HG02610 (cell line): ENCODE data around the gene LIN52.
A peak's percentile ranks its signal among the peaks of the same experiment; 100 is the strongest.

Experiments used
- ATAC-seq: cut with Tn5 transposase; IDR thresholded peaks from one replicate; pipeline ENCODE4 v1.9.1; 2021; ENCODE audit warnings: mild to moderate bottlenecking, moderate library complexity; ENCODE audit not compliant: unreplicated experiment

LIN52 gene

DNA sequence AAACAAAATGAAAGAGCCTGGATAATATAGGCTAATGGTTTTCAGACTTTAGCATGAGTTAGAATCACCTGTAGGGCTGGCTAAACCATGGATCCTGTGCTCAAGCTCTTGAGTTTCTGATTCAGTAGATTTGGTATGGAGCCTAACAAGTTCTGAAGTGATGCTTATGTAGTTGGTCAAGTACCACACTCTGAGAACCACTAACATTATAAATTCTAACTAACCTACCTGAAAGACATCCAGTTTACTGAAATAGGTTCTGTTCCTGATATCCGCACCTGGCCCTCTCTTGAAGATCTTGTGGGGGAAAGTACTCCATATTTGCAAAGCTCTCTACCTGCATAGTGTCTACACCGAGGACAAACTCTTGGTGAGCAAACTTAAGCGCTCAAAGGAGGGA, 95.1 kb downstream of the LIN52 start:
- ATAC-seq: no peak

DNA sequence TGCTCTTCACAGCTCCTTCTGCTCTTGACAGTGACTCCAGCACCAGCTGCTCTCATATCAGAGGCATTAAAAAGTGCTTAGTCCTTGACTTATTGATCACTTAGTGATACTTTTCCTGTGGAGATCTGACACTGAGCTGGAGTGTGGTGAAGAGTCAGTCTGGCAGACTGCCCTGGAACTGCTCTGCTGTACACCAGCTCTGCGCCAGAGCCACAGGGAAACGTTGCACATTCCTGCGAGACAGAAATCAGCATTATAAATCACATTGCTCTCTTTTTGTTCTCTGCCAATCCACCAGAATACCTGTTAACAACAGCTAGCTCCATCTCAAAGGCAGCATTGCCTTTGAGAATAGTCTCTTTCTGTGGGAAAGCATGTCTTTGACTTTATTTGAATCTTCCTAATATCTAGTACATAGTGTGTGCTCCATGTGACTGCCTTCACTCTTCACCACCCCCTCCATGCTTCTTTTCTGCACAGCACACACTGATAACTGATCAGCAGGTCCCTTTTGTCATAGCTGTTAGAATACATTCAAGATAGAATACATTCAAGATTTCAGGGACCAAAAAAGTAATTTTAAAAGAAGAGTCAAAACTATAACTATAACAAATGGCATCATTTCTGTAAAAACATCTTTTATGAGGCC, 106.3 kb downstream of the LIN52 start:
- ATAC-seq: no peak

DNA sequence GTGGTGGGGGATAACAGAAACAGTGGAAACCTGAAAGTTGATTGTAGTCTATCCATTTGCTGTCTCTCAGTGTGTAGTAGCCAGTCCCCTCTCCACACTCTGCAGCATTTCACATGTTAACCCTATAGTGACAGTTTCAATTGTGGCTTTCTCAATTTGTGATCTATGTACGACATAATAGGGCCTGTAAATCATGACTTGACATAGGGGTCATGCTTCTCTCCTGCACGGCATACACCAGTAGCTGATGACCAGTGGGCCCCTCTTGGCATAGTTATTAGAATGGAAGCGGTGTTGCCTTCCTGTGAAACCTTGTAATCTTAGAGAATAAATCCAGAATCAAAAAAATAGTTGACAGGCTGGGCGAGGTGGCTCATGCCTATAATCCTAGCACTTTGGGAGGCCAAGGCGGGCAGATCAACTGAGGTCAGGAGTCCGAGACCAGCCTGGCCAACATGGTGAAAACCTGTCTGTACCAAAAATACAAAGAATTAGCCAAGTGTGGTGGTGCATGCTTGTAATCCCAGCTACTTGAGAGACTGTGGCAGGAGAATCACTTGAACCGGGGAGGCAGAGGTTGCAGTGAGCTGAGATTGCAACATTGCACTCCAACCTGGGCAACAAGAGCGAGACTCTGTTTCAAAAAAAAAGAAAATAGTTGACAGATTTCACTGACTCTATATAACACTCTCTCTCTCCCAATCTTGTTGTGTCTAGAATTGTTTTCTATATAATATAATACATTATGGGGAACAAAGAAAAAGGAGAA, 109.9 kb downstream of the LIN52 start:
- no peak for ATAC-seq

DNA sequence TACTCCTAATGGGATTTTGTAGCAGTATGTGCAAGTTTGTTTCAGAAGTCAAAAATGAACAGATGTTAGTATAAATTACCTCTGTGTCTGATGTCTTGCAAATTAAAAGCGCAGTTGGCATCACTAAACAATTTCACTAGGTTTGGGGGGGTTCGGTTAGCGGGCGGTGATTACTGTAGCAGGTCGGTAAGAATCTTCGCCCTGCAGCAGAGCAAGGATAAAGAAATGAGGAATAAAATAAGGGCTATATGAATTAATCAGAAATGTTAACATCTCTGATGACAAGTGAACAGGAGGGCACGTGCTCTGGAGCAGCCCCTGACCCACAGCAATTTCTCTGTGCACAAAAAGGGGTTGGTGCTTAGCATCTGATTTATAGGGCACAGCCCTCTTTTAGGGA, 110.9 kb downstream of the LIN52 start:
- no peak for ATAC-seq

DNA sequence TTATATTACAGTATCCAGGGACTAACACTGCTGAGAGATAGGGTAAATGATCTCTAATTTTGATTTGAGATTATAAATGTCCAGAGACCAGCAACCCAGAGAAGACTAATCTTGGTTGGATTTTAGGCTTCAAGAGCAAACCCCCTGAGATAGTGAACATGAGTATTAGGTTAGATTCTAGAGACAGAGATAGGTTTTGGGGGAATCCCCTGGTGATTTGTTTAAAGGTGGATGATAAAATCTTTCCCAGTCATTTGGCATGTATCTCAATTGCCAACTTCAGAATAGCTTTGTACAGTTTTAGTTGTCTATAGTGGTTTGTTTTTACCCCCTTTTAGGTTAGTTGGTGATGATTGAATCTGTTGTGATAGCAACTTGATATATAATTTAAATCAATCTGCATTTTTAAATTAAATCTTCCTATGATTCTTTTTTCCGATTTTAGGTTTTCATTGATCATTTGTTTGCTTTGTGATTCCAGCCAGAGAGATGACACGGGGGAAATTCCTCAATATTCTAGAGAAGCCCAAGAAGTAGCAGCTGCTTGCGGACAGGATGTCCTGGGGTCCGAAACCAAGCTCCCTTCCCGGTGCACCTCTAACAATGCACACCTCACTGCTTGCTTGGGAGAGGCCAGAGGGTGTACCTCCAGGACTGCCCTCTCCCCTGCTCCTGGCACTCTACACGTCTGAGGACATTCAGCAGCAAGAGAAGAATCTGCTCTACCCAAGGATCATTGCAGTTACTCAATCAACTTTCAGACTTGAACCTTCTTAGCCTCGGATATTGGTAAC, 113.9 kb downstream of the LIN52 start:
- no peak for ATAC-seq

DNA sequence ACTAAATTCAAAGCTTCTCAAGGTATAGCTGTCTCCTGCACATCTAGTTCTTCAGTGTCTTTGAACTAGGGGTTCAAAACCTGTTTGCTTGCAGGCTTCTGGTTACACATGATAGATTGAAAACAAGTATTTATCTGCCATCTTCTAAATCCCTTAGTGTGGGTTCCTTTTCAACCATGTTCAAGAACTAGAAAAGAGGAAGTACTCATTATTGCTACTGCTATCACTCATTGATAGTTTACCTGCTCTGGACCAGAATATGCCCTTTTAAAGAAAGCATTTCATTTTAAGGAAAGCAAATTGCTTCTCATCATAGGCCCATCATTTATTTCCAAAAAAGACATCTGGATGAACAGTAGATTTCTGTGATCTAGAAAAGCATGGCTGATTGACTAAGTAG, 117.4 kb downstream of the LIN52 start:
- no peak for ATAC-seq

DNA sequence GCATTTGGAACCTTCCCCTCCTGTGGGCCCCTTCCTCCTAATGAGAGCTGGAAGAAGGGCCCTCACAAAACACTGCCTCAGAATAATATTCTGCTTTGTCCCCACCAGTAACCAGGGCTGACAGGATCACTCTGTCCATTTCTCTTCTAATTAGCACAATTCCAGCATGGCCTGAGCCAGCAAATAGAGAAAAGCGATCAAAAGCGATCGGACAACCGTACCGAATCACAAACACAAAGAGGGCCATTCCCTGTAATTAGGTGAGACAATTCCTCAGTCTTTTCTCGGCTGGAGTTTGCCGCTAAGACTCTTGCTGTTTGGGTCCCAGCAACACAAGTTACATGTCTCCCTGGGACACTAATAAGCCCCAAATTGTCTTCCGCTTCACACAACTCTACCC, 118.9 kb downstream of the LIN52 start:
- ATAC-seq: no peak

DNA sequence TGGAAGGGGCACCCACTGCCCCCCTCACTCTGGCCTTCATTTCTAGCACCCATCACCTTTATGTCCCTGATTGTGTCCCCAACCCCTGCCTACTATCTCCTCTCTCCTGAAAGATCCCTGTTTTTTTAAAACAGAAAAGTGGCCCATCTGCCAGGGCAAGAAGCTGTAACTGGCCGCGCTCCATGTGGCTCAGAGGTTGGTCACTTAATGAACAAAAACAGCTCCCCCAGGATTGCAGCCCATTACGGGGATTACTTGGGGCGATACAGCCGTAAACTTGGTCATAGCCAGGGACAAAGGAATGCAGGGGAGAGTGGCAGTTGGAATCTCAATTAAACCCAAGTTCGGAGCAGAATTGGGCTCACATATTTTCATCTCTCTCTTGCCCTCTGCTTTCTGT, 119.7 kb downstream of the LIN52 start:
- no peak for ATAC-seq

DNA sequence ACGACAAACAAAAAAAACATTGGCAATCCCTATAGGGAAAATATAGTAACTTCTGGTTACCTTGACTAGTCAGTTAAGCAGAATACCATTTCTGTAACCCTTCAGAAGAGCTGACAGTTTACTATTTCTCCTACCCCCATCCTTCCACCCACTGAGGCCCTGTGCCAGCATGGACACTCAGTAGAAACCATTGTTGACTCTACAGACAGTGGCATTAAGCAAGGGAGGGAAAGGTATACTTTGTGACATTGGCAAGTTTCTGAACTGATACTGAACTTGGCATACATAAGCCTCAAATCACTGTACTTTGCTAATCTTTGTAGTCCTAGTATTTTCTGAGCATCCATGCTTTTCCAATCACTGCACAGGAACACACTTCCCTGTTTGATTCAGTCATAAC, 121.1 kb downstream of the LIN52 start:
- ATAC-seq: no peak

DNA sequence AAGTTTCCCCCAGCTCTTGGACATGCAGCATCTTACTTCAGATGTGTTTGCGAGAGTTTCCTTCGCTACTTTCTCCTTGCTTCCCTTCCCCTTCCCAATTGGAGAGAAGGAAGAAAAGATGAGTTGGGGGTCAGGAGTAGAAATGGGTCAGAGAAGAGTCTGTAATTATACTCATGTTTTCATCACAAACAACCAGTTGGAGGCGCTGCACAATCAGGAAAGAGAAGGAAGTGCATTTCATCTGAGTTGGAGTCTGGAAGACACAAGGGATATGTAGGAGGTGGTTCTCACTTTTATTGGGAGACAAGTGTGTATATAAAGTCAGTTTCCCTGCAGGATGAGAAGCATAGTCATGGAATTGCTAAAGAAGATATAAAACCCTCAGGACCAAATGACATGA, 123.2 kb downstream of the LIN52 start:
- ATAC-seq: no peak

DNA sequence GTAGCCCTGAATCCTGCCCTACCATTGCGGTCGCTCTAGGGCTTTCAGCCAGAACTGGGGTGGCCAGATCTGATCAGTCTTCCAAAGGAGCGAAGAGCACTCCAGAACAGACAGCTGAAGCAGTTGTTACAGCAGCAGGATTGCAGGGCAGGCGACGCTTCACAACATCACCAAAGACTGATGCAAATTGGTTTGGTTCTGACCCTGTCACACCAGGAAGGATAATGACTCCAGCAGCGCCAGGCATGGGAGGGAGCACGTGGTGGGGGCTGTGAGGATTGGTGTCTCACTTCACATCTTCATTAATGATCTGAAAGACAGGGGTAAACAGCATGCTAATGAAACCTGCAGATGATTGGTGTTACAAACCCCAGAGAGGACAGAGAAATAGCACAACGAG, 123.9 kb downstream of the LIN52 start:
- no peak for ATAC-seq

DNA sequence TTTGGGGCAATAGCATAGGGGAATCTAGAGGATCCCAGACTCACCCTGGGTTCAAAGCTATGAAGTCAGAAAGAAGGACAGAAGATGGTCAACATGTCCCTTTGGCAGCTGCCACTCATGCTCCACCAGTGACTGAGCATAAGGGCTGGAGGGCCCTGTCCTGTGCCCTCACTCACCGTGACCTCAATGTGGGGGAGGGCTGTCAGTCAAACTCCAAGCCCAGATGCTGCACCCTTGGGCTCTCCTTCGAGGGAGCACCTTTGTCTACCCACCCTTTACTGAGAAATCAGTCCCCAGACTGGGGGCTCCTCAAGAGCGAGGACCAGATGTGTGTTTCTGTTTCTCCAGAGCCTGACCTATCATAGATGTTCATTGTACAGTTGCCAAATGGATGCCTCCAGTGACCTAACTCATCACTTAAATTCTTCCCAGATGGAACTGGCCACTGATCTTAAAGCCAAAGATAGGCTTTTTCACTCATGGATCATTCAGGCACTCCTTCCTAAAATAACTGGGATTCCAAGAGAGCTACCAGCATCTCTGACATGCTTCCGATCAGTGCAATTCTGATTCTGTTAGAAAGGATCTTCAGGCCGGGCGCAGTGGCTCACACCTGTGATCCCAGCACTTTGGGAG, 127.3 kb downstream of the LIN52 start:
- ATAC-seq: no peak

DNA sequence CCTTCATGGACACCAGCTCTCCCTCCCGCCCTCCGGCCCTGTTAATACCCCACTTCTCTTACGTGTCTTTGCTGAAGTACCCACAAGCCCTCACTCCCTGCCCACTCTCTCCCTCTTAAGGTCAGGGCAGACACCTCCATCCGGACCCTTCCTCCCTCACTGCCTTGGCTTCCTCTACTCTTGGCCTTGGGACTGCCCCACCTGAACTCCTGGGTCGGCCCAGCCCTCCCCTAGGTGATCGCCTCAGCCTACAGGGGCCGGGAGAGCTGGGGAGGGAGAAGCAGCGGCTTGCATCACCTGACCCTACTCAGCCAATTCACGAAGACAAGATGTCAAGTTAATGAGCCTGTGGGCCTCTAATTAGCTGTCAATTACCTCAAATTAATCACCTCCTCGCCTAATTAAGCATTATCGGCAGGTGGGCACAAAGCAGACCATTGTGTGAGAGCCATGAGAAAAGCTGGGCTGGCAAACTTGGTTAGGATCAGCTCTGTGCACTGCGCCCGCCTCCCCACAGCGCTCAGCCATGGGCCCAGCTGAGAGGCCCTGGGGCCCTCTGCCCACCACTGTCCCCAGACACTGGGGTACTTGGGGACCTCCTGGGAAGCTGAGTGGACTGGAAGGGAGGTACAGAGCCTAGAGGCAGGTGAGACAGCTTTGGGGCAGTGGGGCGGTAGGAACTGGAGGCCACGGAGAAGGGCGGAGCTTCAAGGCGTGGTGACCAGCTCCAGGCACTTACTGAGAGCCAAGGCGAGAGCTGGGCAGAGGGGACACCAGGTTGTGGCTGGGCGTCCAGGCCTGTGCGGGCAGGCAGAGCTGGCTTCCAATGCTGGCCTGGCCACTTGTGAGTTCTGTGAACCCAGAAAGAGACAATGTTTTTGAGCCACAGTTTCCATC, 129.4 kb downstream of the LIN52 start:
- ATAC-seq: no peak

DNA sequence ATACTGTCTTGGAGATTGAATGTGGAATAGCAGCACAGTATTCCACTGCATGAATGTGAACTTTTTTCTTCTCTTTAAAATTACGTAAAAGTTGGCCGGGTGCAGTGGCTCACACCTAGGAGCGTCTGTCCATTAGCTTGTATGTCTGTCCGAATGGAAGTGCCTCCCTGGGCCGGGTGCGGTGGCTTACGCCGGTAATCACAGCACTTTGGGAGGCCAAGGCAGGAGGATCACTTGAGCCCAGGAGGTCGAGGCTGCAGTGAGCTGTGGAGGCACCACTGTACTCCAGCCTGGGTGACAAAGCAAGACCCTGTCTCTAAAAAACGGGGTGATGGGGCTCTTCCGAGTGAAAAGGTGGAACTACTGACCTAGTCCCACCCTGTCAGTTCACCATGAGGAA, 131.9 kb downstream of the LIN52 start:
- ATAC-seq: no peak

DNA sequence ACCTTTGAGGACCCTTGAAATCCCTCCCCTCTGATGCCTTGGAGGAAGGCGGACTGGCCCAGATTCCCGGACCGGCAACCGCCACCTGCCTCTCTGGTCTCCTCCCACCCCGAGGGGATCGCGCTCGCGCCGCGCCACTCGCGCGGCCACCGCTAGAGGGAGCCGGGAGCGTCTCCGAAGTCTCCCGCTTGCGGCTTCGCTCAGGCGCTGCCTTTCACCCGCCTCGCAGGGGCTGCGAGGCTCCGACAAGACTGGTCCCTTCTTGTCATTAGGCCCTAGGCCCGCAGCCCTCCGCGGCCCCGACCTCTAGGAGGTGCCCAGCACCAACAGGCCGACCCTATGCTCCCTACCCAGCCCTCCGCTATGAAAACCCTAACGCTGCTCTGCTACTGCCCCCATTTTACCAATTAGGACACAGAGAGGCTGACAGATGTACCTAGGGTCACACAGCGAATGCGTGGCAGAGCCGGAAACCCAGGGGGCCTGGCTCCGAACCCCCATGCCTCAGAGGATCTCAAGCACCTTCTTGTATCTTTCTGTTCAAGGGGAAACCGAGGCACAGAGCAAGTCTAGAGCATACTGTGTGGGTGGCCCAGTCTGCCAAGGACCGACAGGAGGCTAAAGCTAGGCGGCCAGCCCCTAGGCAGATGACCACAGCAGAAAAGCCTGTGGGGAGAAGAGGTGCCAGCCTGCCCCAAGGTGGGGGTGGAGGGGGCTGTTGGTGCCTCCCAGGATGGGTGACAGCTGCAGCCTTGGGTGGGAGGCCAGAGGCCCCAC, 133.1 kb downstream of the LIN52 start:
- peak; percentile 69 for ATAC-seq

DNA sequence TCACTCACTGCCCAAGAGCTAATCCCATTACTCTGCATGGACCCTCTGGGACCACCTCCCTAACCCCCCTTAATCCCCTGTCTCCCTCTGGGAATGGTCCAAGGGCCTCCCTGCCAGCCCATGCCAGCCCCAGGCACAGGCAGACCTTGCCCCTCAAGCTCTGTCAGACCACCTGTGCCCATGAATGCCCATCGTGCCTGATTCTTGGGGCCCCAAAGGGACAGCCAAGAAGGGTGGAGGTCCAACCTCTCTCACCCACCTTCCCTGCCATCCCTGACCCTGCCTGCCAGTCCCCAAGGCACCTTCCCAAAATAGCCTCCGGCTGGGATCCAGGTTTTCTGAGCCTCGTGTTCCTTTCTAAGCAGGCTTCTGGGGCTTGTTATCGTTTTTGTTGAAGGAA, 133.7 kb downstream of the LIN52 start:
- no peak for ATAC-seq

DNA sequence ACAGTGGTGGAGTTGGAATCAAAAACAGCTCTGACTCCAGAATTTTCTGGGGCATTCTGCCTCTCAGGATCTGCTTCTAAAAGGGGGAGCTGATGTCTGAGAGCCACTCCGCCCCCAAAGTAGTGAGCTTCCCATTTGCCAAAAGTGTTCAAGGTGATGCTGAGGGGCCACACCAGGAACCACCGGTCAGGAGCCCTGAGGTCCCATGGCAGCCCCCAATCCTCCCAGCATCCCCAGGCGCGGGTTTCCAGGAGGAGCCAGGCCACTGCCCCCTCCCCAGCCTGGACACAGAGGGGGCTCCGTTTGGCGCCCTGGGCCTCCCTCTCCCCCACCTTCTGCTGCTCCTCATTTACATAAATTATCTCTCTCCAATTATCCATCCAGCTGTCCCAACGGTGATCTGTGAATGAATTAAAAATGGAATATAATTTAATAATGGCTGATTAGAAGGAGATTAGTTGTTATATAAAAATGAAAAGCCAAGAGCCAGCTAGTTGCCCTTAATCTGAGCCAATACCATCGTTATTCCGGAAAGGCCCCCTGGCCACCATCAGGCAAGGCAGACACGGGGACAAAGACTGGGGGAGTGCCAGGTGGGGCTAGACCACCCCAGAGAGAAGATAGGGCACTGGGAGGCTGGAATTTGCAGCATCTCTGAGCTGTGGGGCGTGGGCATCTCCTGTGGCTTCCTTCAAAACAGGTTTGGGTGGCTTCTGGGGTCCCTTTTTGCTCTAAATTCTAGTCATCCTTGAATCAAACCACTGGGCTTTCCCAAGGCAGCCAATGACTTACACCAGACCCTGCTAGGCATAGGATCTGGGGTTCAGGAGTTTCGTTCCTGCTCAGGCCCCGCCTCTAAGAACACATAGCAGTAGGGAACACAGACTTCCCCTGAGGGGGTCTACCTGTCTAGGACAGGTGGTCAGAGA, 134.8 kb downstream of the LIN52 start:
- no peak for ATAC-seq

DNA sequence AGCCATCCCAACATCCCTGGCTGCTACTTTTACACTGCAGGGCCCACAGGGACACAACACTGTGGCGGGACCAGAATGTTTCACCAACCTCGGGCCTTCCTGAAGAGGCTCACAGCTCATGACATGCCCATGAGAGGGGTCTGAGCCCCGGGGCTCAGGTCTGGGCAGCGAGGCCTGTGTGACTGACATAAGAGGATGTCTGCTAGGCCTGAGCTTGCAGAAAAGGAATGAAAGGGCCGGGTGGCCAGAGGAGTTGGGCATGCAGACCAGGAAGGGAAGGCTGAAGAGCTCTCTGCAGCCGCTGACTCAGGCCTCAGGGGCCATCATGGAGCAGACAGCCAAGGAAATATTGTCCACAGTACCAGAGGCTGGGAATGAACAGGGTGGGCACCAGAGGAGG, 136.2 kb downstream of the LIN52 start:
- no peak for ATAC-seq

DNA sequence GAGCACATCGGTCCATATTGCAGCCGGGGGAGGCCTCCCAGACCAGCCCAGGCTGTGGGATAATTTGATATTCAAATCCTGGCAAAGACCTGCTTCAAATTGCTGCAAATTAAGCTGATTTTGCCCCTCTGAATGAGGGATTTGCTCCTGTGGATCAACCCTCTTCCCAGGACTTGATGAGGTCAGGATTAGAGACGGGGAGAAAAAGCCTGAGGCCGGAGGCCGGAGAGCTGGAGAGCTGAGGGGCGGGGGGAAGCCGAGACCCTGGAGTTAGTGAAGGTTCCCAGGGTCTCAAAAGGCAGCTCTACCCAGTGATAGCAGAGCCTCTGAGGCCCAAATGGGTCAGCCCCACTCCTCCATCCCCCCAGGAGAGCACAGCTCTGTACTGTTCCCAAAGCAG, 137.0 kb downstream of the LIN52 start:
- ATAC-seq: no peak
